HepG2 (cell line): ENCODE measurements around the gene ANKRD6. TPM values are rescaled to one million over a fixed set of nuclear protein-coding genes. Genes with fewer than 3 reads are reported as not detected.

ENCODE experiments used
- ATAC-seq: fragments of 200-7000 bp; cut with Tn5 transposase; 3 replicates; pipeline ENCODE4 v1.9.1; 2020; ENCODE audit warnings: mild to moderate bottlenecking, moderate library complexity
- BruUV-seq: library from RNA; stranded (reverse); fragments of 400-500 nt; replicated peaks from 2 replicates; lab custom pipeline; 2021; lab: Mats Ljungman, UMichigan
- CTCF ChIA-PET: fragments of 300-600 bp; formaldehyde crosslinking; extraction: SDS; loops from one replicate; lab custom pipeline; 2021; ENCODE audit warnings: low total read pairs, inconsistent platforms, low intra/inter-chr PET ratio; lab: Yijun Ruan, JAX
- POLR2A ChIA-PET: fragments of 350-600 bp; sonication (Branson Sonifier 250); formaldehyde crosslinking; loops from one replicate; lab custom pipeline; 2020; ENCODE audit warnings: antibody characterized with exemption, inconsistent platforms; lab: Yijun Ruan, JAX
- DNase-seq: peaks from one replicate; pipeline ENCODE4 v3.0.0-alpha.2; 2015; ENCODE audit warnings: low spot score
- FAIRE-seq: peaks from 3 replicates; lab custom pipeline; 2011; peaks lifted over from hg19 to GRCh38; lab: Jason Lieb, UNC
- H2AFZ ChIP-seq: one replicate; pipeline ENCODE4 v1.6.1; 2011; ENCODE audit warnings: low read length, inconsistent platforms
- H3K27ac ChIP-seq: fragments of 300-600 bp; 3 replicates; pipeline ENCODE4 v1.8.0; 2011; ENCODE audit warnings: mixed run types, mild to moderate bottlenecking, mixed read lengths, low read length, inconsistent platforms; ENCODE audit not compliant: insufficient read depth; ENCODE audit errors: extremely low read length
- H3K27me3 ChIP-seq, 2 experiments: fragments of 200-600 bp in 1 of 2; 2 replicates in 1 of 2; 3 replicates in 1 of 2; pipeline versions ENCODE4 v1.6.0 to v1.8.0; 2011; ENCODE audit warnings: low read length in 2 of 2, mild to moderate bottlenecking in 2 of 2, moderate library complexity in 2 of 2, inconsistent platforms in 1 of 2; ENCODE audit not compliant: insufficient read depth in 2 of 2, control insufficient read depth in 1 of 2
- H3K36me3 ChIP-seq, 2 experiments: fragments of 200-600 bp in 1 of 2; replicated peaks in 1 of 2; 2 replicates in 1 of 2; 3 replicates in 1 of 2; pipeline versions ENCODE4 v1.5.1 to v1.8.0; 2011; ENCODE audit warnings: low read length in 2 of 2, inconsistent platforms in 1 of 2; ENCODE audit not compliant: insufficient read depth in 2 of 2, control insufficient read depth in 1 of 2
- H3K4me1 ChIP-seq: 2 replicates; pipeline ENCODE4 v1.5.1; 2012; ENCODE audit warnings: low read length, inconsistent platforms; ENCODE audit not compliant: insufficient read depth
- H3K4me2 ChIP-seq: 2 replicates; pipeline ENCODE4 v1.6.0; 2011; ENCODE audit warnings: low read depth, low read length, inconsistent platforms
- H3K4me3 ChIP-seq, 3 experiments: fragments of 200-600 bp in 1 of 3; sonication (generic), shearing (Covaris generic) in 1 of 3; replicated peaks in 1 of 3; 2 replicates each; pipeline ENCODE4 v1.5.1; 2011 to 2016; ENCODE audit warnings: low read length in 3 of 3, inconsistent platforms in 2 of 3, low read depth in 2 of 3, mild to moderate bottlenecking in 2 of 3, control low read depth in 1 of 3, mixed read lengths in 1 of 3; ENCODE audit not compliant: insufficient read depth in 1 of 3
- H3K79me2 ChIP-seq: one replicate; pipeline ENCODE4 v1.6.1; 2011; ENCODE audit warnings: low read length, inconsistent platforms; ENCODE audit not compliant: insufficient read depth
- H3K9ac ChIP-seq: 2 replicates; pipeline ENCODE4 v1.6.0; 2011; ENCODE audit warnings: mild to moderate bottlenecking, low read depth, low read length, inconsistent platforms; ENCODE audit not compliant: insufficient read depth
- H3K9me3 ChIP-seq: 2 replicates; pipeline ENCODE4 v1.5.1; 2012; ENCODE audit warnings: mild to moderate bottlenecking, low read length
- H4K20me1 ChIP-seq: 2 replicates; pipeline ENCODE4 v1.6.0; 2011; ENCODE audit warnings: inconsistent platforms, mild to moderate bottlenecking, low read length, moderate library complexity; ENCODE audit not compliant: insufficient read depth
- CAMTA2 ChIP-seq: sonication (generic); formaldehyde crosslinking; IDR thresholded peaks from 2 replicates; pipeline ENCODE4 v1.4.0; 2020; ENCODE audit warnings: mild to moderate bottlenecking, missing genetic modification reagents, borderline replicate concordance
- CBX5 ChIP-seq: sonication (generic); formaldehyde crosslinking; IDR thresholded peaks from 2 replicates; pipeline ENCODE4 v1.4.0; 2020; ENCODE audit warnings: missing genetic modification reagents, borderline replicate concordance
- CENPT ChIP-seq: sonication (generic); formaldehyde crosslinking; IDR thresholded peaks from 2 replicates; pipeline ENCODE4 v1.8.0; 2022; ENCODE audit warnings: low read depth, mild to moderate bottlenecking, moderate library complexity, missing genetic modification reagents
- HOXA5 ChIP-seq: sonication (generic); formaldehyde crosslinking; IDR thresholded peaks from 2 replicates; pipeline ENCODE4 v1.4.0; 2020; ENCODE audit warnings: missing genetic modification reagents
- KDM1A ChIP-seq: IDR thresholded peaks from 2 replicates; pipeline ENCODE4 v1.6.1; 2016; ENCODE audit warnings: missing compliant biosample characterization
- MBNL3 ChIP-seq: fragments of 250-450 bp; sonication (Bioruptor Pico); conservative IDR thresholded peaks from 2 replicates; pipeline ENCODE4 v1.8.0; 2022; ENCODE audit warnings: mild to moderate bottlenecking, inconsistent platforms
- NAIF1 ChIP-seq: sonication (generic); formaldehyde crosslinking; IDR thresholded peaks from 2 replicates; pipeline ENCODE4 v1.5.0; 2020; ENCODE audit warnings: mild to moderate bottlenecking, missing genetic modification reagents, borderline replicate concordance
- NR2C2 ChIP-seq: sonication (generic); formaldehyde crosslinking; IDR thresholded peaks from 2 replicates; pipeline ENCODE4 v1.4.0; 2020; ENCODE audit warnings: missing genetic modification reagents, mild to moderate bottlenecking, moderate library complexity, borderline replicate concordance
- RXRA ChIP-seq: sonication (generic); formaldehyde crosslinking; IDR thresholded peaks from 2 replicates; pipeline ENCODE4 v1.5.1; 2020; ENCODE audit warnings: missing genetic modification reagents
- THAP11 ChIP-seq: IDR thresholded peaks from 2 replicates; pipeline ENCODE4 v1.6.1; 2016; ENCODE audit warnings: missing biosample characterization, missing genetic modification reagents
- ZBTB25 ChIP-seq: IDR thresholded peaks from 2 replicates; pipeline ENCODE4 v1.6.1; 2018; ENCODE audit warnings: missing genetic modification reagents
- ZNF17 ChIP-seq: sonication (generic); formaldehyde crosslinking; IDR thresholded peaks from 2 replicates; pipeline ENCODE4 v1.5.0; 2020; ENCODE audit warnings: mild to moderate bottlenecking, missing genetic modification reagents
- ZNF235 ChIP-seq: sonication (generic); formaldehyde crosslinking; IDR thresholded peaks from 2 replicates; pipeline ENCODE4 v1.8.1; 2023; ENCODE audit warnings: mild to moderate bottlenecking, missing genetic modification reagents, borderline replicate concordance
- ZNF550 ChIP-seq: sonication (generic); formaldehyde crosslinking; IDR thresholded peaks from 2 replicates; pipeline ENCODE4 v1.4.0; 2020; ENCODE audit warnings: mild to moderate bottlenecking, missing genetic modification reagents, borderline replicate concordance
- ZNF878 ChIP-seq: sonication (generic); formaldehyde crosslinking; IDR thresholded peaks from 2 replicates; pipeline ENCODE4 v1.8.1; 2023; ENCODE audit warnings: mild to moderate bottlenecking, missing genetic modification reagents, moderate library complexity
- WGBS: methylation state at CpG from one replicate; pipeline ENCODE4 v1.1.6; 2017; ENCODE audit warnings: low lambda C conversion rate; 5-methylcytosine and 5-hydroxymethylcytosine counted together
- in situ Hi-C: cut with HindIII; loops from 2 replicates; pipeline ENCODE4 v1.10.0; 2017; ENCODE audit warnings: low pct_unique_long_range_greater_than_20kb; ENCODE audit not compliant: extremely low pct_ligation_motif_present
- intact Hi-C: fragments of 100-400 bp; cut with micrococcal nuclease; formaldehyde crosslinking; loops from one replicate; pipeline ENCODE4 v1.10.0; 2022; ENCODE audit not compliant: unreplicated experiment
- polyA plus RNA-seq, 8 experiments: library from polyadenylated mRNA; depleted of rRNA in 3 of 8; stranded (reverse) in 7 of 8; unstranded in 1 of 8; fragments of >200 nt; fragmentation: Illumina TruSeq in 4 of 8; extraction: Trizol in 4 of 8; gene quantifications; 2 replicates each; pipeline versions ENCODE4 v1.2.1 to v1.2.3, GENCODE V29; 2011 to 2016; ENCODE audit warnings: low read depth in 4 of 8, missing spikeins in 1 of 8, mixed read lengths in 1 of 8; ENCODE audit not compliant: insufficient read depth in 1 of 8
- total RNA-seq, 5 experiments: library from RNA; depleted of rRNA; stranded (reverse); fragments of >200 nt; fragmentation: Illumina TruSeq; extraction: Trizol; gene quantifications; 2 replicates each; pipeline ENCODE4 v1.2.3, GENCODE V29; 2016; ENCODE audit warnings: low read depth in 1 of 5
- TF ChIP-seq, protein P1 (sequence below): sonication (generic); formaldehyde crosslinking; IDR thresholded peaks from 2 replicates; pipeline ENCODE4 v1.5.0; 2020; ENCODE audit warnings: mild to moderate bottlenecking, low read depth, missing genetic modification reagents, borderline replicate concordance

ANKRD6 gene
- total and polyA plus RNA-seq, 2 of the 13 experiments (the other 11 are each of a cell fraction or from before 2014, with no cell fraction given), result 0.18 to 0.36 TPM

DNA sequence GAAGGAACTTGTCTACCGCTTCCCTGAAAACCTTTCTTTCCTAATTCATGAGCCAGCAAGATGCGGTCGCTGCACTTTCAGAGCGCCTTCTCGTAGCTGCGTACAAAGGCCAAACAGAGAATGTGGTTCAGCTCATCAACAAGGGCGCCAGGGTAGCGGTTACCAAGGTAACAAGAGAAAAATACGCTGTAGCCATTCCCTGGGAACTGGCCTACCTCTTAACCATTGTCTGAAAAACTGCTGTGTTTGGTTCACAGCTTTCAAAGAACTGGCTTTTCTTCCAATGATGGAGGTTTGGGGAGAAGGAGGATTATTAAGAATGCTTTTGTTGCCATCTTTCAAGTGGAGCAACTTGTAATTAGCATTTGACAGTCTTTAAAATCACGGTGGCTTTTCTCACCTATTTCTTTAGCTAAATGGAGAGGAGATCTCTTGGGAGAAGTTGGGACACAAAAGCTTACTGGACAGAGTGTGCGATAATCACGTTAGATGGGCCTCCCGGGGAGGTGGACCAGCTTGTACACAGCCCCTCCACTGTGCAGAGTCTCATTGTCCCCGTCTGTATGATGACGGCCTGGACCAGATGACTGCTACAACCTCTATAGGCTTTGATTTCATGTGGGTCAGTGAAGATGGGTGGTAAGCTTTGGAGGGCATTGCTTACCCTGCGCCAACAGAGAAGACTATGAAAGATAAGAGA is 134.1 kb downstream of the ANKRD6 start:
- in situ Hi-C loops (no loop called here), intact Hi-C loops (no loop called here)
- CTCF ChIA-PET, result no interaction called here
- no peak for TF ChIP-seq CAMTA2 (CRISPR knock-in tag)
- 0 out of 2 replicates have a peak, but pooled peaks have one; percentile 5 for TF ChIP-seq NR2C2
- TF ChIP-seq NAIF1, result no peak
- no peak for TF ChIP-seq THAP11 (CRISPR knock-in tag)
- TF ChIP-seq, all 625 proteins: peak for 1
- Histone ChIP-seq H3K9me3 (no peaks in the 10 kb centered on the region), H3K4me1 (peaks cover 42% of the 10 kb centered on the region), H2AFZ (no peak overlapping the region), H4K20me1 (0 out of 2 replicates have a peak, but pooled peaks cover 2% of the 10 kb centered on the region), H3K36me3 (no peaks in the 10 kb centered on the region), H3K4me3 (no peak overlapping the region), H3K4me2 (peak overlapping the region; percentile 40; the same call in 1 of the 2 replicates), H3K79me2 (no peaks in the 10 kb centered on the region), H3K27me3 (peaks cover 0 to 30% of the 10 kb centered on the region in 2 experiments; a peak in 3 of 5 replicates), H3K9ac (no peak overlapping the region), H3K27ac (no peak overlapping the region)
- no TSS peak for BruUV-seq
- DNase-seq, result peak; percentile 12
- 67% methylated on average over 16 of the region's 16 CpGs for whole genome bisulfite sequencing
- POLR2A ChIA-PET, result no interaction called here
- peak; percentile 50 for ATAC-seq
- FAIRE-seq, result no peak

DNA sequence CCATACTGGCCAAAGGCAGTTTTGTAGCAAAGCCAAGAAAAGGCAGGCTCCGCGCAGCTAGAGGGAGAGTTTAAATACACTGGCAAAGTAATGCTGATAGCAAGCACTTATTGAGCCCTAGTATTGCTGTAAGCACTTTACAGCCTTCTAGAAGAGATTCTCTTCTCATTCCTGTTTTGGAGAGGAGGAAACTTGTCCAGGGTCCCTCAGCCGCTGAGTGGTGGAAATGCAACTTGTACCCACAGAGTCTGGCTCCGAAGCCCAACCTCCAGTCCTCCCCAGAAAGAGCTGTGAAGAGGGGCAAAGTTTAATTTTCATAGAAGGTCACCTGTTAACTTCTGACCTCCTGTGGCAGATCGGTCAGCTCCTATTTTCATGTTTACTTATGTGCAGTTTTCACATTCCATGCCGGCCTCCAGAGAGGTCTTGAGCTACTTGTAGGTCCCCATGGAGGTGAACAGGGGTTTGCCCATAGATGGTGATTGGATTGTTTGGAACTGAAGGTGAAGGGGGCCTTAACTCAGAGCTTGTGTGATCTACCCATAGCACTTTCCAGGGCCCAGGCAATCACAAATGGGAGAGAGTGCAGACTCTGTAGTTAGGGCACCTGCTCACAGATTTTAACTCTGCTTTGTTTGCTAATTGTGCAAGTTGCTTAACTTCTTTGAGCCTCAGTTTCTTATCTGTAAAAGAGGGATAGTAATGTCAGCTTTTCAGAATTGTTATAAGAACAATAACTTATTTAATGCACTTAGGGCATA is 134.9 kb downstream of the ANKRD6 start:
- Histone ChIP-seq H4K20me1 (0 out of 2 replicates have a peak, but pooled peaks cover 2% of the 10 kb centered on the region), H3K79me2 (no peaks in the 10 kb centered on the region), H3K9me3 (no peaks in the 10 kb centered on the region), H3K36me3 (no peaks in the 10 kb centered on the region), H3K4me1 (peaks cover 42% of the 10 kb centered on the region), H3K9ac (no peak overlapping the region), H3K4me3 (no peak overlapping the region; a peak in 1 of 6 replicates), H3K27me3 (peaks cover 0 to 23% of the 10 kb centered on the region in 2 experiments; a peak in 3 of 5 replicates), H3K27ac (no peak overlapping the region), H2AFZ (no peak overlapping the region), H3K4me2 (peak overlapping the region; percentile 40)
- peak; percentile 90 for ATAC-seq
- BruUV-seq, result no TSS peak
- peak; percentile 79 for DNase-seq
- ChIA-PET POLR2A (no interaction called here), CTCF (no interaction called here)
- 33% methylated on average over 6 of the region's 6 CpGs for WGBS
- intact Hi-C loops (no loop called here), in situ Hi-C loops (no loop called here)
- FAIRE-seq, result peak; percentile 82
- TF ChIP-seq MBNL3 (CRISPR knock-in tag) (no peak), ZNF17 (no peak), ZNF878 (CRISPR knock-in tag) (0 out of 2 replicates have a peak, but pooled peaks have one; percentile 38), RXRA (CRISPR knock-in tag) (peak; percentile 30; the same call in 1 of the 2 replicates), CENPT (CRISPR knock-in tag) (no peak), HOXA5 (no peak), KDM1A (CRISPR knock-in tag) (no peak), ZNF235 (no peak), ZBTB25 (no peak), ZNF550 (CRISPR knock-in tag) (no peak), CBX5 (CRISPR knock-in tag) (no peak)
- TF ChIP-seq, protein P1, sequence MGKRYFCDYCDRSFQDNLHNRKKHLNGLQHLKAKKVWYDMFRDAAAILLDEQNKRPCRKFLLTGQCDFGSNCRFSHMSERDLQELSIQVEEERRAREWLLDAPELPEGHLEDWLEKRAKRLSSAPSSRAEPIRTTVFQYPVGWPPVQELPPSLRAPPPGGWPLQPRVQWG (CRISPR knock-in tag), result no peak
